ENCODE results near the gene IGFBP6.
"Not testable (repeated sequence)": the region's sequence is repeated elsewhere in the genome, so short reads cannot be mapped to it uniquely, and the experiment has no call there.

The IGFBP6 gene

DNA sequence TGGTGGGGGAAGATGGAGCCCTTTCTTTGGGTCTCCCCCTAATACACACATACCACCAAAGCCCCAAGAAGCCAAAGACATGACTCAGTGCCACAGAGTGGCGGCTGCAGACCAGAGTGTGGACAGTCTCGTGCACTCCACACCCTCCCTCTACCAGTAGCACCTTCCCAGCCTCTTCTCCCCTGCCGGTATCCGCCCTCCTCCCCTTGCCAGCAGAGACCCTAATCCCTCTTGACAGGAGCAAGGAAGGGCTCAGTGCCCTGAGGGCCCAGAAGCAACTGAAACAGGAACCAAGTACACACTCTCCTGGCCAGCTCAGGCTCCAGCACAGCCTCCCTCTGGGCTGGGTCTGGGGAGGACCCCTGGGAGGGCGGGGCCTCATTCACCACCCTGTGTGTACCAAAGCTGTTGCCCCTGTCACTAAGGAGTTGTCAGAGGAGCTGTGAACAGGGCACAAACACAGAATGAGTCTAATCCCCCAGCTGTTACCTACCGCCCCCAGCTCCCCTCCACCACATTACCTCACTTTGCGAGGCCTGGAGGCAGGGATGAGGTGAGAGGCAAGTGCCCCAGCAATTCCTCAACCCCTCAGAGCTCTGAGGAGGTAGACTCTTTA, 26.5 kb upstream of the IGFBP6 start:
- DNase-seq (ENCODE audit: low read depth), result no peak

DNA sequence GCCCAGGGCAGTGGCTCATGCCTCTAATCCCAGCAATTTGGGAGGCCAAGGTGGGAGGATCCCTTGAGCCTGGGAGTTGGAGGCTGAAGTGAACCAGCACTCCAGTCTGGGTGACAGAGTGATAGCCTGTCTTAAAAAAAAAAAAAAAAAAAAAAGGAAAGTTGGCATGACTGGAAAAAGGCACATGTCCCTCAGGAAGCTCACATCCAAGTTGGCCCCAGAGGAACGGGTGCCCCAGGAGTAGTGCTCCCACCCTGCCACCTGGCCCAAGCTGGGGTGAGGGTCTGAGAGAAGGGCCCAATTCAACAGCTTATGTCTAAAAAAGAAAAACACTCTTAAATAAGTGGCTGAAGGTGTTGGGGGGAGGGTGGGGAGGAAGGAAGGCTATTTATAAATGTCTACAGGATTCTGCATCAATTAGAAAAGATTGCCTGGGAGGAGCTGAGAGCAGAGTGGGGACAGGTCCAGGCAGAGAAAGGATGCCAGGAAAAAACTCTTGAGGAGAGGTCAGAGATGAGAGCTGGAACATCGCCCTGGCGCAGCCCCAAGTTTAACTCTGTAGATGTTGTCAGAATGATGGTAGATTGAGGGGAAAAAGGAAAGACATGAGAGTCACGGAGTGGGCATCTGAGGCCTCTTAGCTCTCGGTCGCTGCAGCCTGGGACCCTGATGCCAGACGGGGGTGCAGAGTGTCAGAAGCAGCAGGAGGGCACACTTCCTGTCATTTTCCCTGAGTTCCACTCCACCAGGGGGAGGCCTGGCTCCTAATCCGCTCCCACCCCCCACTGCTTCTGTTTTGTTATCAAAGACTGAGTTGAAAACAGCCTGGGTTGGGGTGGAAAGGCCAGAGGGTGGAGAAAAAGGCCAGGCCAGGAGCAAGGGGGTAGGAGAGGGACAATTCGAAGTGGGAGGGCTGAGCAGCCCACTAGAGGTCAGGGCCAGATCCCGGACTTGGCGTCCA, 25.6 kb upstream of the IGFBP6 start:
- DNase-seq (ENCODE audit: low read depth), result no peak

DNA sequence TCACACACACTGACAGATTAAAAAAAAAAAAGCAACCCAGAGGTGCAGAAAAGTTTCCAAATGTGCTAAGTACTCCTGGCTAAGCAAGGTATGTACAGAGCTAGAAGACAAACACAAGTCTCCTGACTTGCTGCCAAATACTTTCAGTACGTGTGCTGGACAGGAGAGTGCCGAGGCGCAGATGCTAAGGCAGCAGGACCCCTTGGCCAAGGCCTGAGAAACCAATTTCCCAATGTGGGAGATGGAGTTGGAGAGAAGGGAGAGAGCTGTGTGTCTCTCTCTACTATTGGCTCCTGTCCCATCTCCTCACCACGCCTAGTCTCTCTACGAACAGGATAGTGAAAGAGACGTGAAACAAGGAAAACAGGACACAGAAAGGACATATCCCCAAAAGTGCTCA, 23.6 kb upstream of the IGFBP6 start:
- no peak for DNase-seq (ENCODE audit: low read depth)

DNA sequence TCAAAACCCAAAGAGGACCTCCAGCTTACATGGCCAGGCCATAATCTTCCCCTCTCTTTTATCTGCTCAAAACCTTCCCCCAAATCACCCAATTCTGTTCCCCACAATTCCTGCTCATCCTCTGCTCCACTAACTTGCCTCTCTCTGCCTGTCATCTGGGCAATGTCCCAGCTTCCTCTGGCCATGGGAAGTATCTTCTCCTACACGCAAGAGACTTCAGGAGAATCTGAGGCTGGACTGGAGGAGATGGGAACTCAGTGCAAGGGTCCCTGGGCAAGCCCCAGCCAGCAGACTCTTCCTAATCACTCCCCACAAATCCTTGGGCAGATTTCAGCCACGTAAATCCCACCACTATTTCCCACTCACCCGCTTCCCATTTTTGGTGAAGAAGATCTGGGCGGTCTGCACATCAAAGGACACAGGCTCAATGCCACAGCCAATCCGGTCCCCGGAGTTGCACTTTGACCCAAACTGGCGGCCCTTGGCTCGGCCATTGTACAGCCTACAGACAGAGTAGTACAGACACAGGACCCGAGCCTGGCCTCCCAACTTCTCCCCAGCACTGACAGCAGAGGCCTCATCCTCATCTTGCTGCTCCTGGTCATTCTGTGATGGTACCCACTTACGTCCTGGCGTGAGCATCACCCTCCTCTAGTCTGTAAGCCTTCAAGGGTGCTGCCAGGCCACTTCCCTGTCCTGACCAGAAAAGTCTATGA, 23.0 kb upstream of the IGFBP6 start:
- DNase-seq (ENCODE audit: low read depth), result no peak

DNA sequence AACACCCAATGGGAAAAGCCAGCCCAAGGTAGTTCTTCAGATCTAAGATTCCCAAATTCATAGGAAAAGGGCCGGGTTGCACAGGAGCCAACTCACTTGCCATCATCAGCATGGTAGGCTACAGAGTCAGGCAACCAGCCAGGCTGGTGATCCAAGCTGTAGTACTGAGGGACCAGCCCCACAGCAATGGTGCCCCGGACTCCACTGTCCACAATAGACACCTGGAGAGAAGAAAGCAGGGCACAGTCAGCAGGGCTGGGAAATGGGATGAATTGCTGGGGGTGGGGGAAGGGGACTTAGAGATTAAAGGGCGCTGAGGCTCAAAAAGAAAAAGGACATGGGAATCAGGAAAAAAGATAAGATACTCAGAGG, 22.5 kb upstream of the IGFBP6 start:
- DNase-seq (ENCODE audit: low read depth), result no peak

DNA sequence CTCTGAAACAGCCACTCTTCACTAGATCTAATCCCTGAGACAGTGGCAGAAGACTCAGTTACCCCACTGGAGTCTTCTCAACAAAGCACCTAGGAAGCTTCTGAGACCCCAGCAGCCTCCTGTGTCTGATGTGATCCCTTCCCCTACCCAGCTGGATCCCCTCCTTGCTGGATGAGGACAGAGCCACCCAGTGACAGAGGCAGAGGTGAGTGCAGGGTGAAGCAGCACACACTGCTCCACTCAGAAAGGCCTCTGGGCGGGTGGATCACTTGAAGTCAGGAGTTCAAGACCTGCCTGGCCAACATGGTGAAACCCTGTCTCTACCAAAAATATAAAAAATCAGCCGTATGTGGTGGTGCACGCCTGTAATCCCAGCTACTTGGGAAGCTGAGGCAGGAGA, 21.0 kb upstream of the IGFBP6 start:
- no peak for DNase-seq (ENCODE audit: low read depth)

DNA sequence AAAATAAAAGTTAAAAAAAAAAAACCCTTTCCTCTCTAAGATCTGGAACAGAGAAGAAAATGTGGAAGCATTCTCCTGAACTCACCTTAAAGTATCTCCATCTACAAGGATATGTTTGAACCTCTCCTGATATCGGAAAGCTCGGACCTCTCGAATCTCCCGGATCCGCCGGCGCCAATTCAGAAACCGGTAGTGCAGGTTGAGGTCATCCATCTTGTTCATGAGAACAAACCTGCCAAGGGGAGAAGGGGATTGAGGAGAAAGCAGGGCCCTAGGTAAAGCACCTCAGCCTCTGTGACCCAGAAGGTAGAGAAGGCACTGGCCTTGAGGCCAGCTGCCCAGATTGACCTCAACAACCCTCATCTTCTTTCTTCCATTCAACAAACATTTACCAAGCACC, 20.4 kb upstream of the IGFBP6 start:
- no peak for DNase-seq (ENCODE audit: low read depth)

DNA sequence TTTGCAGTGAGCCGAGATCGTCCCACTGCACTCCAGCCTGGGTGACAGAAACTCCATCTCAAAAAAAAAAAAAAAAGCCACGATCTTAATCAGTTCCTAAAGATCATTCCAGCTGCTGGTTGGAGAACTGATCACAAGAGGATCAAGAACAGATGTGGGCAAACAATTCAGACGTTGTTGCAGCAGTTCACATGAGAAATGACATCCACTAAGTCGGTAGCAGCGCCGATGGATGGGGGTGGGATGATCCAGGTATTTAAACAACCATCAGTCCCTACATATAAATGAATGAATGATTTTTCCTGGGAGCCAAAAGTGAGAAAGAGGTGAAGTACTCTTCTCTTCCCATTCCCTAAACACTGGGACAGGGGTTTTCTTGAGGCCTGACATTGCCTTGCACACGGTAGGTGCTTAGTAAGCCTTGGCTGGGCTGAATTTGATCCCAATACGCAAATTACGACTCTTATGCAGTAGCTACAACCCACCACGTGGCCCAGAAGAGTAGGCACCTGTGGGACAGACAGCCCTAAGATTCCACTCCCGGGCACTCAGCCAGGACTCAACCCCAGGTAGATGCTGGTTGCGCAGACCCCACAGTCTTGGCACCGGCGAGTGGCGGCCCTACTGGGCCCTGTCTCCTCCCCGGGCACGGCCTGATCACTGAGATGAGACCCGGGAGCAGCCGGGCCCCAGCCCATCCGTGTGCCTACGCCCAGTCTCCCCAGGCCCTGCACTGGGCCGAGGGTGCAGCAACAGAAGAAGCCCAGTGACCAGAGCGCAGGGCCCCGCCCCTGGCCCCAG, 18.8 kb upstream of the IGFBP6 start:
- peak; percentile 27 for DNase-seq (ENCODE audit: low read depth)

DNA sequence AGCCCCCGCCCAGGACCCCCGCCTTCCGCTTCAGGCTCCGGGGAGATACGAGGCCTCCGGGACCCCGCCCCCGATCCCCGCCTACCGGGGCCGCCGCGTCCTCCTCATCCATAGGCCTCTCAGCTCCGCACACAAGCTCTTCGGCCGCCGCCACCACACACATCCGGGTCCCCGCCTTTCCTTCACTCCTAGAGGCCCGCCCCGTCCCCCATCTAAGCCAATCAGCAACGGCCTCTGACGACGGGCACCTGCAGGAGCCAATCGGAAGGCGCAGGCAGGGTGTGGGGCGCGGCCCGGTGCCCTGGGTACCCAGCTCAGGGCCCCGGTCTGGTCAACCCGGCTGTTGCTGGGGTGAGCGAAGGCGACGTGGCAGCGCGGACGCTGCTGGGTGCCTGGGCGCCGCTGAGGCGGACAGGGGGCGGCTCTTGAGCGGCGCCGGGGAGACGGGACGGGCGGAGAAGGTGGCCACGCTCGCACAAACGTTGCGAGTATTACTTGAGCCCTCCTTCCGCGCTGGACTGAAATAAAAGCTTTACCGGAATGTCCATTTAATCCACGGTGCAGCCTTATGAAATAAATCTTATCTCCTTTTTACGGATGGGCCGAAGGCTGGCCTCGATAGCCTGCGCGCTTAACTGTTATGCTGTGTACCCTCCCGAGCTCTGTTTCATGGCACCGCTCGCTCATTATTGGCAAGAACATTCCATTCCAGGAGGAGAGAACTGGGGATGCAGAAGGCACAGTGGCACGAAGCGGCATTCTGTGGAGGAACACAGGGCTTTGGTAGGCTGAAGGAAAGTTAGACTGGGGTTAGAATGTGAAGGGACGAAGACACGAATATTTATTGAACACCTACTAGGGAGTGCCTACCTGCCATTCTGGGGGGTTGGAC, 18.0 kb upstream of the IGFBP6 start, which contains the start of gene SPRYD3:
TSS of gene SPRYD3 (minus strand) at position 165 of the 892 bp plus-strand sequence. CDS start at position 108, 57 bp downstream.
- peak; percentile 96 for DNase-seq (ENCODE audit: low read depth)

DNA sequence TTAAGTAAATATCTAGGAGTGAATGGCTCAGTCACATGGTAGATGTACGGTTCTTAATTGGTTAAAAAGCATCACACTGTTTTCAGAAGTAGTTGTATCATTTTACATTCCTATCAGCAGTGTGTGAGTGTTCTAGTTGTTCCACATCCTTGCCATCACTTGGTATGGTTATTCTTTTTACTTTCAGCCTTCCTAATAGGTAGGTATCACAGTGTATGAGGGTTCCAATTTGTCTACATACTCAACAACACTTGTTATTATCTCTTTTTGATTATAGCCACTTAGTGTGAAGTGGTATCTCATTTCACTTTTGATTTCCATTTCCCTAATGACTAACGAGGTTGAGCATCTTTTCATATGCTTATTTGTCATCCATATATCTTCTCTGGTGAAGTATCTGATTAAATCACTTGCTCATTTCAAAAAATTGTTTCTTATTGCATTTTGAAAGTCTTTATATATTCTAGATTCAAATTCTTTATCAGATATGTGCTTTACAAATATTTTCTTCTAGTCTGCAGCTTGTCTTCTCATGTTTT, 14.8 kb upstream of the IGFBP6 start:
- DNase-seq (ENCODE audit: low read depth), result no peak

DNA sequence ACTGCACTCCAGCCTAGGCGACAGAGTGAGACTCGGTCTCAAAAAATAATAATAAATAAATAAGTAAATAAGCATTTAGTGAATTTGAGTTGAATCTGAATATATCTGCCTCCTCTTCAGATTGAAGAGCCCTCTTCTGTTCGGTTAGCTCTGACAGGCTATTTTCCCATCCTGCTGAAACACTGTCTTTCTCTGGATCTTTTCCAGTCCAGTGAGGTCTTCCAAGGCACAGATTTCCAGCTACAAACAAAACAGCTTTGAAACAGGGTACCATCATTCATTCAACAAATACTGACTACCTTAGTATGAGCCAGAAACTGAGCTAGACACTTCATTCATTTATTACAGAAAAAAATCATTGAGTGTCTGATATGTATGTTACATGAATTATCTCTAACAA, 11.1 kb upstream of the IGFBP6 start:
- DNase-seq (ENCODE audit: low read depth), result no peak

DNA sequence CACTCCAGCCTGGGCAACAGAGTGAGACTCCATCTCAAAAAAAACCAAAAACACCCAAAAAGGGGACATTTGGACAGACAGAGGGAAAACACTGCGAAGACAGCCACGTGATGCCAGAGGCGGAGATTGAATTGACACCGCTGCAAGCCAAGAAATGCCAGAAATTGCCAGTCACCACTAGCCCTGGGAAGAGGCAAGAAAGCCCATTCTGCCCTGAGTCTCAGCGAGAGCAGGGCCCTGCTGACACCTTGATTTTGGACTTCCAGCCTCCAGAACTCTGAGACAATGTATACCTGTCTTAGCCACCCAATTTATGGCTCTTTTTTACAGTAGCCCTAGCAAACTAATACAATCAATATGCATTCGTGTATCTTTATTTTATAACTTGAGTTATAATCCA, 7.4 kb upstream of the IGFBP6 start:
- DNase-seq (ENCODE audit: low read depth), result no peak

DNA sequence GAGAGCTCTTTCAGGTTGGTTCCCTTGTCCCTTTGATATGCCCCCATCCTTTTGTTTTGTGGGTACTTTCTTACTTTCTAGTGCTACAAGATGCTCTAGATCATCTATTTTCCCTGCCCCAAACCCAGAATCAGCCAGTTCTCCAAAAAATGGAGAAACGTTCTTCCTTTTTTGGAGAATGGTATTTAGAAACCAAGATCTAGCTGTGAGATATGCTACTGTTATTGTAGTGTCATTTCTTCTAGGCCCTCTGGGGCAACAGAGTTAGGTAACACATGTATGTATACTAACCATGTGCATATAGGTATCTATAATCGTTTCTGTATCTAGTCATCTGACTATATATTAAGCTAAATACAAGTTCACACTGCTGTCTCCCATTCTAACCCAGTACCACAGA, 6.9 kb upstream of the IGFBP6 start:
- no peak for DNase-seq (ENCODE audit: low read depth)

DNA sequence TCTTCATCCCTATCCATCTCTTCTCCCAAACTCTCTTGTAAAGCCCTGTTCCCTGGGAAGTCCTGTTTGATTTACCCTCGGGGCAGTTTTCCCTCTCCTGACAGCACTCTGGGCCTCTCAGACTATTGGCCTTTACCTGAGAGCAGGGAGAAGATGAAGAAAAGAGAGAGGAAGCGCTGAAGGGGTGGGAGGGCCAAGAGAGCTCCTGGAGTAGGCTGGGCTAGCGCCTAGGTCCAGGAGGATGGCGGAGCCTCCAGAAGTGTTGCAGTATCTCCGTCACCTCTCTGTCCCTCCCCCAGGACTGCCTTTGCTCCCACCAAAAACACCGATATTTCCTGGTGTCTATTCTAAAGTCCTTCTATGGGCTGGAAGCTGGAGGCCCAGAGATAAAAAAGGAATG, 5.7 kb upstream of the IGFBP6 start:
- no peak for DNase-seq (ENCODE audit: low read depth)

DNA sequence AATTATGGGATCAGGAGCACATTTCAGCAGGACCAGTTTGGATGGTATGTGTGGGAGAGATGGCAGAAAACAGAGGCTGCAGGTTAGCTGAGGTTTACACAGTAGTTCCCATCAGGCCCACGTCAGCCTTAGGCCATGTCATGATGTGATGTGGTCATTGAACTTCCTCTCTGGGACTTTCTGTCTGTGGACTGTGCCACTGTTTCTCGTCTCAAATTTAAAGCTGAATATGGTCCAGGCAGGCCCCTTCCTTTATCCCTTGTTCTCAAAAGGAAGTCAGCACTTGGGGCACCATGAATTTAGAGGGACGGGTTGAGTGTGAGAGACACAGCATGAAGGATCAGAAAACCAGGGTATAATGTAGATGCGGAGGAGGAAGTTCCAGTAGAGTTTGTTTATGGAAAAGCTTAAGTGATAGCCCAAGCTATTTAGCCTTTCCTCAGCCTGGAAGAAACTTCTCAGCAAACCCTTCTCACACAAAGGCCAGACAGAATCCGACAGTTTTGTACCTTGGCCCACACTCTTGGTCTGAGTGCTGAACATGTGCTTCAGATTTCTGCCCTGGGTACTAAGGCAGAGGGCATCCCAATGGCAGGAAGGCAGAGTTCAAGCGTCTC, 3.6 kb upstream of the IGFBP6 start:
- DNase-seq (ENCODE audit: low read depth), result no peak

DNA sequence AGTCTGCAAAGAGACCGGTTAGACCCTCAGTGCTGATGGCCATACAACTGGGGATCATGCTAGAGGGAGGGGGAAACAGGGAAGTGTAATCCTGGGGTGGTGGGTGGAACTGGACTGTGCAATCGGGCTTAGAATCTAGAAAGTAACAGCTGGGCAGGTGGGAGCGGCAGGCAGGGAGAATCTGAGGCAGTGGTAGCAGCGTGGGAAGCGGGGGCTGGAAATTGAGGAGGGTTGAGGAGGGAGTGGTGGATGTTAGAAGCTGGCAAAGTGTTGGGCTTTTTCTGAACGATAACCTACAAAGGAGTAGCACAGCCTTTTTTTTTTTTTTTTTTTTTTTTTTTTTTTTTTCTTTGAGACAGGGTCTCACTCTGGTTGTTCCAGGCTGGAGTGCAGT, 3.1 kb upstream of the IGFBP6 start:
- no peak for DNase-seq (ENCODE audit: low read depth)

DNA sequence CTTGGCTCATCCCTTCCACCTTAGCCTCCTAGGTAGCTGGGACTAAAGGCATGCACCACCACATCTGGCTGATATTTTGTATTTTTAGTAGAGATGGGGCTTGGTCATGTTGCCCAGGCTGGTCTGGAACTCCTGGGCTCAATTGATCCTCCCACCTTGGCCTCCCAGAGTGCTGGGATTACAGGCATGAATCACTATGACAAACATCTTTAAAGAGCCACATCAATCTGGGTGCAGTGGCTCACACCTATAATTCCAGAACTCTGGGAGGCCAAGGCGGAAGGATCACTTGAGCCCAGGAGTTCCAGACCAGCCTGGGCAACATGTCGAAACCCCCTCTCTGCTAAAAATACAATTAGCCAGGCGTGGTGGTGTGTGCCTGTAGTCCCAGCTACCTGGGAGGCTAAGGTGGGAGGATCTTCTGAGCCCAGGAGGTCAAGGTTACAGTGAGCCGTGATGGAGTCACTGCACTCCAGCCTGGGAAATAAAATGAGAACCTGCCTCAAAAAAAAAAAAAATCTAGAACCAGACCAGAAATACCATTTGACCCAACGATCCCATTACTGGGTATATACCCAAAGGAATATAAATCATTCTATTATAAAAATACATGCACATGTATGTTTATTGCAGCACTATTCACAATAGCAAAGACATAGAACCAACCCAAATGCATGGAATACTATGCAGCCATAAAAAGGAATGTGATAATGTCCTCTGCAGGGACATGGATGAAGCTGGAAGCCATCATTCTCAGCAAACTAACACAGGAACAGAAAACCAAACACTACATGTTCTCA, 2.5 kb upstream of the IGFBP6 start:
- not testable (repeated sequence) for DNase-seq (ENCODE audit: low read depth)

DNA sequence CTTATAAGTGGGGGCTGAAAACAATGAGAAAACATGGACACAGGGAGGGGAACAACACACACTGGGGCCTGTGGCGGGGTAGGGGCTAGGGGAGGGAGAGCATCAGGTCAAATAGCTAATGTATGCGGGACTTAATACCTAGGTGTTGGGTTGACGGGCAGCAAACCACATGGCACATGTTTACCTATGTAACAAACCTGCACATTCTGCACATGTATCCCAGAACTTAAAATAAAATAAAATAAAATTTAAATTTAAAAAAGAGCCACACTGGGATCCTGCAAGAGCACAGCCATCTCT, 1.9 kb upstream of the IGFBP6 start:
- not testable (repeated sequence) for DNase-seq (ENCODE audit: low read depth)

DNA sequence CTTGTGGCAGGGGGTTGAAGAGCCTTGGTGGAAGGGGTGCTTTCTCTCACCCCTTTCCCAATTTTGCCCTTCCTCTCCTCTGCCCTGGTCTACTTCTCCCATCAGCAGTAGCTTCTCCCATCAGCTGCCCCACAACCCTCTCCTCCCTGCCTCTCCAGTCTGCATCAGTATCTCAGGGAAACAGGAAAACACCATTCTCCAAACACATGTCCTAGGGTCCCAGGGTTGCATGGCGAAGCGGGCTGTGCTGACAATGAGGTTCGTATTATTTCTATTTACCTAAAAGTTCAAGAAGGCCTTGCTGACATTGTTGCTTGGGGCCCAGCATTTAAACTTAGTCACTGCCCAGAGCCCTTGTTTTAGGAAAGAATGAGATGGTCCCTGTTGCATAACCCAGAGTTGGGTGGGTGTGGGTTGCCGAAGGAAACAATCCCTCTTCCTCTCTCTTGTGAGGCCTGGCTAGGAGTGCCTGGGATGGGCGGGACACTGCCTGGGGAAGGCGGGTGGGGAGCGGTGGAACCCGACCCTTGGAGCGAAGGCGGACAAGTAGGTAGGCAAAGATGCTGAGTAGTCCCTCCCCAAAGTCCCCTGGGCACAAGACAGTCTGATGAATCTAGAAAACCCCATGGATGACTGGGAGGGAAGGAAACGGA, 1.3 kb upstream of the IGFBP6 start:
- no peak for DNase-seq (ENCODE audit: low read depth)
